Activated CD4-positive, alpha-beta T cell treated with anti-CD3 and anti-CD28 coated beads for 36 hours (primary cell): Measurements from ENCODE around the gene PCDHGC4. TPM values are rescaled to one million over a fixed set of nuclear protein-coding genes. Genes with fewer than 3 reads are reported as not detected.

Source experiments
- ATAC-seq: fragments of 200-7000 bp; cut with Tn5 transposase; one replicate; pipeline ENCODE4 v1.10.0; 2021; ENCODE audit warnings: mild to moderate bottlenecking, moderate library complexity
- CTCF ChIA-PET: fragments of 350-600 bp; sonication (Branson Sonifier 250); formaldehyde crosslinking; loops from one replicate; lab custom pipeline; 2021; ENCODE audit warnings: antibody characterized with exemption; lab: Charles Lee
- POLR2A ChIA-PET: fragments of 350-600 bp; sonication (Branson Sonifier 250); formaldehyde crosslinking; loops from one replicate; lab custom pipeline; 2021; ENCODE audit warnings: antibody characterized with exemption, inconsistent platforms; lab: Charles Lee
- DNase-seq: peaks from one replicate; pipeline ENCODE4 v3.0.0-alpha.2; 2020
- H3K27ac Mint-ChIP-seq: one replicate; pipeline ENCODE4 v1.8.0; 2021; ENCODE audit warnings: mixed read lengths
- H3K27me3 Mint-ChIP-seq: one replicate; pipeline ENCODE4 v1.8.0; 2021; ENCODE audit warnings: mixed read lengths
- H3K36me3 Mint-ChIP-seq: one replicate; pipeline ENCODE4 v1.8.0; 2021; ENCODE audit warnings: low read depth, mixed read lengths
- H3K4me1 Mint-ChIP-seq: one replicate; pipeline ENCODE4 v1.8.0; 2021; ENCODE audit warnings: mixed read lengths
- H3K4me3 Mint-ChIP-seq: one replicate; pipeline ENCODE4 v1.8.0; 2021; ENCODE audit warnings: mild to moderate bottlenecking, moderate library complexity, mixed read lengths
- H3K9me3 Mint-ChIP-seq: one replicate; pipeline ENCODE4 v1.8.0; 2021; ENCODE audit warnings: low read depth, mixed read lengths
- intact Hi-C, 2 experiments: fragments of 100-400 bp; cut with DNase I in 1 of 2; cut with micrococcal nuclease in 1 of 2; formaldehyde crosslinking; loops; one replicate each; pipeline versions ENCODE4 v1.14.2 to v1.15.1; 2022 to 2024; cut with DNase I, micrococcal nuclease
- total RNA-seq, 2 experiments: library from RNA; stranded (reverse); gene quantifications; one replicate each; pipeline ENCODE4 v1.2.3, GENCODE V29; 2021

PCDHGC4 gene
- total RNA-seq, 2 experiments from 2014 or later, result not detected

- Mint-ChIP-seq H3K4me1 (no peaks in the 10 kb centered on the region), H3K4me3 (no peak overlapping the region), H3K27ac (no peak overlapping the region), H3K27me3 (no peaks in the 10 kb centered on the region), H3K9me3 (no peaks in the 10 kb centered on the region), H3K36me3 (peaks cover 38% of the 10 kb centered on the region)
- DNase-seq, result no peak
- intact Hi-C loops, result no loop called here
- CTCF ChIA-PET, result interaction anchor here (1.3 to 2.4 kb wide), 2 partner anchors 34 to 170 kb away, joined by 4 to 8 read pairs; partner anchors contain the start of gene PCDHGB2
- no peak for ATAC-seq
- POLR2A ChIA-PET, result interaction anchor here (0.6 kb wide), 1 partner anchor 50 kb away, joined by 3 read pairs; no protein-coding TSS in a partner anchor
Observed at GRCh38 chr5:141529873-141530272, 45.0 kb downstream of the PCDHGC4 start.

- intact Hi-C loops, result no loop called here
- H3K36me3 Mint-ChIP-seq, result peaks cover 30% of the 10 kb centered on the region
- H3K9me3 Mint-ChIP-seq, result no peaks in the 10 kb centered on the region
- POLR2A ChIA-PET, result no interaction called here
- CTCF ChIA-PET, result interaction anchor here (1.0 to 5.1 kb wide), 3 partner anchors 10 to 310 kb away, joined by 3 to 44 read pairs (median 7); partner anchors contain the start of gene PCDHB14
- DNase-seq, result no peak
- no peak overlapping the region for H3K27ac Mint-ChIP-seq
- H3K4me3 Mint-ChIP-seq, result no peak overlapping the region
- ATAC-seq, result no peak
- no peaks in the 10 kb centered on the region for H3K4me1 Mint-ChIP-seq
- H3K27me3 Mint-ChIP-seq, result no peaks in the 10 kb centered on the region
Observed at GRCh38 chr5:141532726-141533125, 47.9 kb downstream of the PCDHGC4 start.

- ATAC-seq (no peak), DNase-seq (no peak)
- intact Hi-C loops, result no loop called here
- H3K9me3 Mint-ChIP-seq, result no peaks in the 10 kb centered on the region
- H3K36me3 Mint-ChIP-seq, result peaks cover 19% of the 10 kb centered on the region
- H3K4me1 Mint-ChIP-seq, result no peaks in the 10 kb centered on the region
- ChIA-PET CTCF (interaction anchor here (0.6 to 5.1 kb wide), 6 partner anchors 11 to 288 kb away, joined by 3 to 44 read pairs (median 6); no protein-coding TSS in a partner anchor), POLR2A (no interaction called here)
- no peaks in the 10 kb centered on the region for H3K27me3 Mint-ChIP-seq
- H3K27ac Mint-ChIP-seq, result no peak overlapping the region
- no peak overlapping the region for H3K4me3 Mint-ChIP-seq
Observed at GRCh38 chr5:141533897-141534296, 49.1 kb downstream of the PCDHGC4 start.

DNA sequence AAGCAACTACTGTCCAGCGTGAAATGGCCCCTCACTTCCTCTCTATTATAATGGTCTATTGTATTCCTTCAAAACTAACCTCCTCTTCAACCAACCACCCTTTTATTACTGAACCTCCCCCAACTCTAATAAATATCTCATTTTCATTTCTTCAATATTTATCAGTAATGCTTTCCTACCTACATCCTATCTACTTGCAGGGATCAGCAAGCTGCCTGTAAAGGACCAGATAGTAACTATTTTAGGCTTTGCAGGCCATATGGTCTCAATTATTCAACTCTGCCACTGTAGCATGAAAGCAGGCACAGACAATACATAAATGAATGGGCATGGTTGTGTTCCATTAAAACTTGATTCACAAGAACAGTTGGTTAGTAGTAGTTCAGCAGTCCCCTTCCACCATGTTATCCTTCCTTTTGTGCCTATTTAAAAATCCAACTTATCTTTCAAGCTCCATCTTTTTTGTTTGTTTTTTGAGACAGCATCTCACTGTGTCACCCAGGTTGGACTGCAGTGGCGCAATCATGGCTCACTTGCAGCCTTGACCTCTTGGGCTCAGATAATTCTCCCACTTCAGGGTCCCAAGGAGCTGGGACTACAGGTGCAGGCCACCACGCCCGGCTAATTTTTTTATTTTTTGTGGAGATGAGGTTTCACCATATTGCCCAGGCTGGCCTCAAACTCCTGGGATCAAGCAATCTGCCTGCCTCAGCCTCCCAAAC is 49.8 kb downstream of the PCDHGC4 start:
- ChIA-PET POLR2A (no interaction called here), CTCF (interaction anchor here (1.2 to 5.1 kb wide), 4 partner anchors 12 to 121 kb away, joined by 3 to 44 read pairs (median 10); partner anchors contain the start of gene PCDHGA10)
- no peak for ATAC-seq
- no peaks in the 10 kb centered on the region for H3K9me3 Mint-ChIP-seq
- DNase-seq, result no peak
- peaks cover 24% of the 10 kb centered on the region for H3K36me3 Mint-ChIP-seq
- peak overlapping the region; percentile 40 for H3K27ac Mint-ChIP-seq
- no peaks in the 10 kb centered on the region for H3K27me3 Mint-ChIP-seq
- no peak overlapping the region for H3K4me3 Mint-ChIP-seq
- H3K4me1 Mint-ChIP-seq, result no peaks in the 10 kb centered on the region
- intact Hi-C loops, result no loop called here

Other genes starting within 250 kb of the PCDHGC4 start
- not detected for gene PCDHB15, start 239.6 kb upstream of the PCDHGC4 start, total RNA-seq
- gene SLC25A2, start 181.0 kb upstream of the PCDHGC4 start, total RNA-seq, result under 1 TPM; 0.27 to 0.30 TPM
- gene TAF7, start 164.2 kb upstream of the PCDHGC4 start, total RNA-seq, result 10 to 100 TPM; 45.2 to 54.4 TPM
- gene PCDHGA1, start 154.5 kb upstream of the PCDHGC4 start, total RNA-seq, result under 1 TPM in 1 of 2 experiments, not detected in 1; 0.05 TPM
- gene PCDHGA2, start 146.3 kb upstream of the PCDHGC4 start, total RNA-seq, result not detected
- not detected for gene PCDHGA3, start 141.2 kb upstream of the PCDHGC4 start, total RNA-seq
- not detected for gene PCDHGB1, start 134.9 kb upstream of the PCDHGC4 start, total RNA-seq
- under 1 TPM; 0.11 TPM for gene PCDHGA4, start 130.0 kb upstream of the PCDHGC4 start, total RNA-seq
- gene PCDHGB2, start 125.0 kb upstream of the PCDHGC4 start, total RNA-seq, result under 1 TPM; 0.07 to 0.18 TPM
- gene PCDHGA5, start 120.9 kb upstream of the PCDHGC4 start, total RNA-seq, result under 1 TPM; 0.07 to 0.09 TPM
- not detected for gene PCDHGB3, start 114.8 kb upstream of the PCDHGC4 start, total RNA-seq
- gene PCDHGA6, start 111.1 kb upstream of the PCDHGC4 start, total RNA-seq, result under 1 TPM; 0.05 to 0.14 TPM
- gene PCDHGA7, start 102.3 kb upstream of the PCDHGC4 start, total RNA-seq, result not detected
- gene PCDHGB4, start 97.3 kb upstream of the PCDHGC4 start, total RNA-seq, result under 1 TPM in 1 of 2 experiments, not detected in 1; 0.09 TPM
- gene PCDHGA8, start 92.4 kb upstream of the PCDHGC4 start, total RNA-seq, result not detected
- gene PCDHGB5, start 87.1 kb upstream of the PCDHGC4 start, total RNA-seq, result under 1 TPM; 0.05 to 0.09 TPM
- gene PCDHGA9, start 82.3 kb upstream of the PCDHGC4 start, total RNA-seq, result under 1 TPM in 1 of 2 experiments, not detected in 1; 0.09 TPM
- not detected for gene PCDHGB6, start 77.0 kb upstream of the PCDHGC4 start, total RNA-seq
- gene PCDHGA10, start 72.0 kb upstream of the PCDHGC4 start, total RNA-seq, result under 1 TPM in 1 of 2 experiments, not detected in 1; 0.07 TPM
- gene PCDHGB7, start 67.4 kb upstream of the PCDHGC4 start, total RNA-seq, result not detected
- under 1 TPM in 1 of 2 experiments, not detected in 1; 0.07 TPM for gene PCDHGA11, start 64.0 kb upstream of the PCDHGC4 start, total RNA-seq
- under 1 TPM; 0.07 to 0.09 TPM for gene PCDHGA12, start 54.5 kb upstream of the PCDHGC4 start, total RNA-seq
- gene PCDHGC3, start 9.1 kb upstream of the PCDHGC4 start, total RNA-seq, result under 1 TPM; 0.16 to 0.34 TPM
- not detected for gene PCDHGC5, start 4.1 kb downstream of the PCDHGC4 start, total RNA-seq
- 100 to 1,000 TPM; 185 to 212 TPM for gene DIAPH1, start 134.0 kb downstream of the PCDHGC4 start, total RNA-seq
- 10 to 100 TPM; 85.9 to 88.6 TPM for gene HDAC3, start 151.8 kb downstream of the PCDHGC4 start, total RNA-seq
- gene RELL2, start 152.0 kb downstream of the PCDHGC4 start, total RNA-seq, result 10 to 100 TPM; 24.3 to 27.8 TPM
- 10 to 100 TPM; 28.2 to 32.9 TPM for gene FCHSD1, start 166.4 kb downstream of the PCDHGC4 start, total RNA-seq
- 1 to 10 TPM; 3.2 TPM for gene ARAP3, start 197.2 kb downstream of the PCDHGC4 start, total RNA-seq